SK-N-SH (cell line): ENCODE results near the gene CBX6. TPM values are rescaled to one million over a fixed set of nuclear protein-coding genes. Genes with fewer than 3 reads are reported as not detected.

Experiments
- CTCF ChIA-PET: fragments of 300-600, 350-600 bp; formaldehyde crosslinking; extraction: SDS; loops from one replicate; lab custom pipeline; 2021; lab: Yijun Ruan, JAX
- POLR2A ChIA-PET: fragments of 350-600 bp; sonication (Branson Sonifier 250); formaldehyde crosslinking; extraction: SDS; loops from one replicate; lab custom pipeline; 2020; ENCODE audit warnings: antibody characterized with exemption, inconsistent platforms; lab: Yijun Ruan, JAX
- DNase-seq: peaks from one replicate; pipeline ENCODE4 v3.0.0; 2012
- H2AFZ ChIP-seq: fragments of 200-600 bp; sonication (generic); 2 replicates; pipeline ENCODE4 v1.8.1; 2016; ENCODE audit warnings: antibody characterized with exemption, mild to moderate bottlenecking, low read depth
- H3F3A ChIP-seq: fragments of 200-600 bp; sonication (generic); replicated peaks from 2 replicates; pipeline ENCODE3; 2016; ENCODE audit warnings: antibody characterized with exemption, mild to moderate bottlenecking; ENCODE audit not compliant: insufficient read depth
- H3K27ac ChIP-seq, 2 experiments: fragments of 200-500 bp in 1 of 2; fragments of 200-600 bp in 1 of 2; sonication (Bioruptor generic) in 1 of 2; sonication (generic), shearing (Covaris generic) in 1 of 2; 2 replicates each; pipeline versions ENCODE4 v1.5.1 to v1.6.1; 2014 to 2016; ENCODE audit warnings: low read depth in 2 of 2, inconsistent platforms in 1 of 2, low read length in 1 of 2, mild to moderate bottlenecking in 1 of 2, mixed read lengths in 1 of 2
- H3K27me3 ChIP-seq: fragments of 200-600 bp; sonication (generic), shearing (Covaris generic); 2 replicates; pipeline ENCODE4 v1.6.1; 2016; ENCODE audit warnings: mixed run types; ENCODE audit not compliant: insufficient read depth
- H3K36me3 ChIP-seq, 2 experiments: fragments of 200-500 bp in 1 of 2; fragments of 200-600 bp in 1 of 2; sonication (Bioruptor generic) in 1 of 2; sonication (generic) in 1 of 2; replicated peaks in 1 of 2; 2 replicates each; pipeline versions ENCODE3 to v1.5.1; 2014 to 2016; ENCODE audit warnings: low read length in 1 of 2, mild to moderate bottlenecking in 1 of 2; ENCODE audit not compliant: insufficient read depth in 2 of 2, control insufficient read depth in 1 of 2
- H3K4me1 ChIP-seq, 2 experiments: fragments of 200-500 bp in 1 of 2; fragments of 200-600 bp in 1 of 2; sonication (Bioruptor generic) in 1 of 2; sonication (generic), shearing (Covaris generic) in 1 of 2; 2 replicates each; pipeline versions ENCODE4 v1.5.1 to v1.6.1; 2014 to 2016; ENCODE audit warnings: low read depth in 1 of 2, low read length in 1 of 2, mixed run types in 1 of 2; ENCODE audit not compliant: insufficient read depth in 2 of 2, control insufficient read depth in 1 of 2
- H3K4me2 ChIP-seq: fragments of 200-600 bp; sonication (generic), shearing (Covaris generic); 2 replicates; pipeline ENCODE4 v1.6.1; 2017; ENCODE audit warnings: mixed run types
- H3K4me3 ChIP-seq, 2 experiments: fragments of 200-500 bp in 1 of 2; fragments of 200-600 bp in 1 of 2; sonication (Bioruptor generic) in 1 of 2; sonication (generic), shearing (Covaris generic) in 1 of 2; 2 replicates each; pipeline versions ENCODE4 v1.5.1 to v1.8.1; 2014 to 2016; ENCODE audit warnings: low read depth in 2 of 2, inconsistent platforms in 1 of 2, low read length in 1 of 2, mild to moderate bottlenecking in 1 of 2, mixed read lengths in 1 of 2, moderate library complexity in 1 of 2
- H3K79me2 ChIP-seq: fragments of 200-600 bp; sonication (generic); 2 replicates; pipeline ENCODE4 v1.8.1; 2017; ENCODE audit warnings: mild to moderate bottlenecking; ENCODE audit not compliant: insufficient read depth
- H3K9ac ChIP-seq: fragments of 200-600 bp; sonication (generic); 2 replicates; pipeline ENCODE4 v1.6.1; 2017; ENCODE audit warnings: mixed run types
- H3K9me2 ChIP-seq: fragments of 200-600 bp; sonication (generic); 2 replicates; pipeline ENCODE4 v1.6.1; 2017; ENCODE audit warnings: mixed run types
- H3K9me3 ChIP-seq: fragments of 200-600 bp; sonication (generic); 2 replicates; pipeline ENCODE4 v1.6.1; 2017; ENCODE audit warnings: mixed run types, mild to moderate bottlenecking, moderate library complexity
- H4K20me1 ChIP-seq: fragments of 200-600 bp; sonication (generic); 2 replicates; pipeline ENCODE4 v1.6.1; 2017; ENCODE audit warnings: mild to moderate bottlenecking, mixed run types; ENCODE audit not compliant: insufficient read depth
- GATA2 ChIP-seq: sonication (generic); formaldehyde crosslinking; IDR thresholded peaks from 2 replicates; pipeline ENCODE4 v1.5.0; 2020; ENCODE audit warnings: mild to moderate bottlenecking, missing genetic modification reagents
- JUND ChIP-seq: IDR thresholded peaks from 2 replicates; pipeline ENCODE4 v1.4.0; 2012
- NFIC ChIP-seq: IDR thresholded peaks from 2 replicates; pipeline ENCODE4 v1.4.0; 2012; ENCODE audit warnings: borderline replicate concordance
- NRF1 ChIP-seq: IDR thresholded peaks from 2 replicates; pipeline ENCODE4 v1.6.1; 2012; ENCODE audit warnings: low read depth, mild to moderate bottlenecking, low read length
- POLR2AphosphoS5 ChIP-seq: IDR thresholded peaks from 2 replicates; pipeline ENCODE4 v1.6.1; 2012; ENCODE audit warnings: low read depth, low read length
- RCOR1 ChIP-seq: fragments of 150-350 bp; IDR thresholded peaks from 2 replicates; pipeline ENCODE4 v1.6.1; 2017; ENCODE audit warnings: antibody characterized with exemption, low read length
- RFX5 ChIP-seq: IDR thresholded peaks from 2 replicates; pipeline ENCODE4 v1.6.1; 2012; ENCODE audit warnings: mild to moderate bottlenecking, improper control_type of control experiment, low read length
- SIN3A ChIP-seq: IDR thresholded peaks from 2 replicates; pipeline ENCODE4 v1.6.1; 2012; ENCODE audit warnings: low read depth, mild to moderate bottlenecking, low read length, moderate library complexity, borderline replicate concordance
- SMC3 ChIP-seq: IDR thresholded peaks from 2 replicates; pipeline ENCODE4 v1.6.1; 2012; ENCODE audit warnings: low read depth, low read length, improper control_type of control experiment
- TCF12 ChIP-seq: IDR thresholded peaks from 2 replicates; pipeline ENCODE4 v1.4.0; 2012
- YY1 ChIP-seq: IDR thresholded peaks from 2 replicates; pipeline ENCODE4 v1.4.0; 2012; ENCODE audit warnings: low read depth, mild to moderate bottlenecking
- WGBS: methylation state at CpG from one replicate; pipeline ENCODE4 v1.1.6; 2017; ENCODE audit warnings: low lambda C conversion rate; 5-methylcytosine and 5-hydroxymethylcytosine counted together
- polyA plus RNA-seq, 3 experiments: library from polyadenylated mRNA; depleted of rRNA; stranded (reverse); fragments of >200 nt; gene quantifications; 2 replicates each; pipeline ENCODE4 v1.2.3, GENCODE V29; 2012
- TF ChIP-seq, protein P1 (sequence below): IDR thresholded peaks from 2 replicates; pipeline ENCODE4 v1.6.1; 2012; ENCODE audit warnings: mild to moderate bottlenecking, low read depth, low read length, moderate library complexity
- TF ChIP-seq, protein P2 (sequence below): IDR thresholded peaks from 2 replicates; pipeline ENCODE4 v1.4.0; 2012; ENCODE audit warnings: low read depth, borderline replicate concordance
- TF ChIP-seq, protein P3 (sequence below): IDR thresholded peaks from 2 replicates; pipeline ENCODE4 v1.4.0; 2012; ENCODE audit warnings: low read depth

CBX6 gene
- polyA plus RNA-seq, 1 of the 3 experiments (the other 2 are of a cell fraction) = 5.4 TPM

DNA sequence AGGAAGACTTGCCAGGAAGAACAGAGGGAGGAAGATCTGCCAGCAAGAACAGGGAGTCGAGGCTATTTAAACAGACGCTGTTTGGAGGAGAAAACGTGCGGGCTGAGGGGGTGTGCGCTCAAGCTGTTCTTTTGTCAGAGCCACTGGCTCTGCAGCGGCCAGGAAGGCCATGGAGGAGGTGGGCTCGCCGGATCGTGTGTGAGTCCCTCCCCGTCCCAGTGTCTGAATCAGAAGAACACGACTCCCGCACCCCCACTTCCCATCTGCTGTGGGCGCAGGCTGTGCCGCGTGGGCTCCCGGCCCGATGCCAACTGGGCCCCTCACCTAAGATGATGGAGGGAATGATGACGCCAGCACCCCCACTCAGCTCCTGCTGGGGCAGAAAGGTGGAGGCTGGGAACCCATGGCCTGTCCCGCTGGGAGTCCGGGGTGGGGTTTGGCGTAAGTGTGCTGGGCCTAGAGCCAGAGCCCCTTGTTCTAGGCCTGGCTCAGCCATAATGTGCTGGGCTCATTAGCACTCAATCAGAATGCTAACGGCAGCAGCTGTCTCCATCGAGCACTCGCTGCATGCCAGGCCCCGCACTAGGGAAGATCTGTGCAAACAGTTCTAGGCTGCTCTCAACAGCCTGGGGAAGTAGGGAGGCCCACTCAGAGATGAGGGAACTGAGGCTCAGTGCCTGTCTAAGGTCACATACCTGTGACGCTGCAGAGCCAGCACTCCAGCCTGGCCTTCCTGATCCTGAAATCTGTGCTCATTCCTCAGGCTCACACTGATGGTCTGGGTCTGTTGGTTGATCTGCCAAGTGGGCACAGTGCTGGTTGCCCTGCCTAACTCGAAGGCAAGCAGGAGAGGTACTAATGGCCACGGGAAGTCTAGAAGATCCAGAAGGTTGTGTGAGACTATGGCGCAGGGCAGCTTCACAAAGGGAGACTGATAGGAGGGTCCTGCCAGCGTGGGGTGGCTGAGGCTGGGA lies 39.7 kb downstream of the CBX6 start (continued):
- TF ChIP-seq RCOR1 (no peak), RFX5 (no peak)

DNA sequence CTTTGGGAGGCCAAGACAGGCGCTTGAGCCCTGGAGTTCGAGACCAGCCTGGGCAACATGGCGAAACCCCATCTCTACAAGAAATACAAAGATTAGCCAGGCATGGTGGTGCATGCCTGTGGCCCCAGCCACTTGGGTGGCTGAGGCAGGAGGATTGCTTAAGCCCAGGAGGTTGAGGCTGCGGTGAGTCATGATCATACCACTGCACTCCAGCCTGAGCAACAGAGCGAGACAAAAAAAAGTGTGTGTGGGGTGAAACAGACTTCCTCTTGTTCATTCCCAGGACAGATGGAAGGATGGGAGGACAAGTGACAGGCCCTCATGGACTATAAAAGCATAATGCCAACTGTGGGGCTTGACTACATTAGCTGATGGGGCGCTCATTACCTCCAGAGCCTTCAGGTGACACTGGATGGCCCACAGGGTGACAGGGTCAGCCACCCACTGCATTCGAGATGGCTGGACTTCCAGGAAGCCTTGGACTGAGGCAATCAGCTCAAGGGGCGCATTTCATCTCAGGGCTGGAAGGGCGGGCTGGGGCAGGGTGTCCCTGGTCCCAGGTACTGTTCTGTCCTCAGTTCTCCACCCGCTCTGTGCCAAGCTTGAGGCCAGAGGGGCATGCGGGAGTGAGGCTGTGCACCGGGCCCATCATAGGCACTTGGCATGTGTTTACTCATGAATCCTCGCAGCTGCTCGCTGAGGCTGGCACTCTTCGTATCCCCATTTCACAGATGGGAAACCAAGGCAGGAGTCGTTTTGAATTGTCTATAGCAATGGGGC lies 40.7 kb downstream of the CBX6 start:
- ChIA-PET CTCF (no interaction called here), POLR2A (no interaction called here)
- H3K79me2 ChIP-seq = no peaks in the 10 kb centered on the region
- H3K4me1 ChIP-seq = no peaks in the 10 kb centered on the region
- no peaks in the 10 kb centered on the region for H3K9me3 ChIP-seq
- H3K4me2 ChIP-seq = no peak overlapping the region
- H3K36me3 ChIP-seq = no peaks in the 10 kb centered on the region
- no peaks in the 10 kb centered on the region for H3F3A ChIP-seq
- H3K4me3 ChIP-seq = no peak overlapping the region
- no peaks in the 10 kb centered on the region for H3K27me3 ChIP-seq
- no peaks in the 10 kb centered on the region for H4K20me1 ChIP-seq
- no peak for TF ChIP-seq GATA2 (CRISPR knock-in tag)
- TF ChIP-seq POLR2AphosphoS5 = no peak
- no peak for TF ChIP-seq NFIC
- TF ChIP-seq, protein P1, sequence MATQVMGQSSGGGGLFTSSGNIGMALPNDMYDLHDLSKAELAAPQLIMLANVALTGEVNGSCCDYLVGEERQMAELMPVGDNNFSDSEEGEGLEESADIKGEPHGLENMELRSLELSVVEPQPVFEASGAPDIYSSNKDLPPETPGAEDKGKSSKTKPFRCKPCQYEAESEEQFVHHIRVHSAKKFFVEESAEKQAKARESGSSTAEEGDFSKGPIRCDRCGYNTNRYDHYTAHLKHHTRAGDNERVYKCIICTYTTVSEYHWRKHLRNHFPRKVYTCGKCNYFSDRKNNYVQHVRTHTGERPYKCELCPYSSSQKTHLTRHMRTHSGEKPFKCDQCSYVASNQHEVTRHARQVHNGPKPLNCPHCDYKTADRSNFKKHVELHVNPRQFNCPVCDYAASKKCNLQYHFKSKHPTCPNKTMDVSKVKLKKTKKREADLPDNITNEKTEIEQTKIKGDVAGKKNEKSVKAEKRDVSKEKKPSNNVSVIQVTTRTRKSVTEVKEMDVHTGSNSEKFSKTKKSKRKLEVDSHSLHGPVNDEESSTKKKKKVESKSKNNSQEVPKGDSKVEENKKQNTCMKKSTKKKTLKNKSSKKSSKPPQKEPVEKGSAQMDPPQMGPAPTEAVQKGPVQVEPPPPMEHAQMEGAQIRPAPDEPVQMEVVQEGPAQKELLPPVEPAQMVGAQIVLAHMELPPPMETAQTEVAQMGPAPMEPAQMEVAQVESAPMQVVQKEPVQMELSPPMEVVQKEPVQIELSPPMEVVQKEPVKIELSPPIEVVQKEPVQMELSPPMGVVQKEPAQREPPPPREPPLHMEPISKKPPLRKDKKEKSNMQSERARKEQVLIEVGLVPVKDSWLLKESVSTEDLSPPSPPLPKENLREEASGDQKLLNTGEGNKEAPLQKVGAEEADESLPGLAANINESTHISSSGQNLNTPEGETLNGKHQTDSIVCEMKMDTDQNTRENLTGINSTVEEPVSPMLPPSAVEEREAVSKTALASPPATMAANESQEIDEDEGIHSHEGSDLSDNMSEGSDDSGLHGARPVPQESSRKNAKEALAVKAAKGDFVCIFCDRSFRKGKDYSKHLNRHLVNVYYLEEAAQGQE = no peak
- no peak for TF ChIP-seq SMC3
- no peak overlapping the region for H3K9ac ChIP-seq
- no peak overlapping the region for H3K27ac ChIP-seq
- WGBS = 88% methylated on average over 10 of the region's 16 CpGs
- DNase-seq = no peak
- no peaks in the 10 kb centered on the region for H3K9me2 ChIP-seq
- H2AFZ ChIP-seq = no peak overlapping the region

DNA sequence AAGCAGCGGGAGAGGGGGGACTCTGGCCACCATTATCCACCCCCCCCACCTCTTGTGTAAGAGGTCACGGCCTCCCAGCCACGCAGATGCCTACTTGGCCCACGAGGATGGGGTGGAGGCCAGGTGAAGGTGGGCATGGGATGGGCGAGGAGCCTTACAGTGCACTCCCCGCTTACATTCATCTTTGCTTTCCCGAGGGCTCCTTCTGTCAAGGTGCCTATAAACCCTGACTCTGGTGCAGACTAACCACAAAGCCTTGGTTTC lies 41.2 kb downstream of the CBX6 start:
- H3K79me2 ChIP-seq = no peaks in the 10 kb centered on the region
- H3K9me3 ChIP-seq = no peaks in the 10 kb centered on the region
- DNase-seq = no peak
- no peak overlapping the region for H3K27ac ChIP-seq
- H3K9me2 ChIP-seq = no peaks in the 10 kb centered on the region
- ChIA-PET CTCF (no interaction called here), POLR2A (no interaction called here)
- H3K4me2 ChIP-seq = no peak overlapping the region
- H3K36me3 ChIP-seq = no peaks in the 10 kb centered on the region
- no peaks in the 10 kb centered on the region for H4K20me1 ChIP-seq
- no peak overlapping the region for H2AFZ ChIP-seq
- TF ChIP-seq TCF12 = no peak
- TF ChIP-seq YY1 = no peak
- TF ChIP-seq RCOR1 = no peak
- no peak for TF ChIP-seq SMC3
- TF ChIP-seq, protein P2, sequence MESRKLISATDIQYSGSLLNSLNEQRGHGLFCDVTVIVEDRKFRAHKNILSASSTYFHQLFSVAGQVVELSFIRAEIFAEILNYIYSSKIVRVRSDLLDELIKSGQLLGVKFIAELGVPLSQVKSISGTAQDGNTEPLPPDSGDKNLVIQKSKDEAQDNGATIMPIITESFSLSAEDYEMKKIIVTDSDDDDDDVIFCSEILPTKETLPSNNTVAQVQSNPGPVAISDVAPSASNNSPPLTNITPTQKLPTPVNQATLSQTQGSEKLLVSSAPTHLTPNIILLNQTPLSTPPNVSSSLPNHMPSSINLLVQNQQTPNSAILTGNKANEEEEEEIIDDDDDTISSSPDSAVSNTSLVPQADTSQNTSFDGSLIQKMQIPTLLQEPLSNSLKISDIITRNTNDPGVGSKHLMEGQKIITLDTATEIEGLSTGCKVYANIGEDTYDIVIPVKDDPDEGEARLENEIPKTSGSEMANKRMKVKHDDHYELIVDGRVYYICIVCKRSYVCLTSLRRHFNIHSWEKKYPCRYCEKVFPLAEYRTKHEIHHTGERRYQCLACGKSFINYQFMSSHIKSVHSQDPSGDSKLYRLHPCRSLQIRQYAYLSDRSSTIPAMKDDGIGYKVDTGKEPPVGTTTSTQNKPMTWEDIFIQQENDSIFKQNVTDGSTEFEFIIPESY = no peak
- TF ChIP-seq SIN3A = no peak
- TF ChIP-seq JUND = no peak
- TF ChIP-seq NRF1 = no peak
- TF ChIP-seq, protein P3, sequence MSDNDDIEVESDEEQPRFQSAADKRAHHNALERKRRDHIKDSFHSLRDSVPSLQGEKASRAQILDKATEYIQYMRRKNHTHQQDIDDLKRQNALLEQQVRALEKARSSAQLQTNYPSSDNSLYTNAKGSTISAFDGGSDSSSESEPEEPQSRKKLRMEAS = no peak
- no peaks in the 10 kb centered on the region for H3K27me3 ChIP-seq
- H3K9ac ChIP-seq = no peak overlapping the region
- no peak overlapping the region for H3K4me3 ChIP-seq
- 80% methylated on average over 3 of the region's 7 CpGs for WGBS
- no peaks in the 10 kb centered on the region for H3F3A ChIP-seq
- H3K4me1 ChIP-seq = no peaks in the 10 kb centered on the region
